NCI-H2107 (cell line): ENCODE measurements around the gene ZIC5.

ENCODE experiments used
- DNase-seq: peaks from one replicate; lab custom pipeline; 2025; lab: John Stamatoyannopoulos, UW

ZIC5 gene

GRCh38 chr13:99971576-99972189 is at the start of gene ZIC5:
ZIC5 (minus strand) TSS chr13:99971767; CDS start chr13:99971603, 164 bp downstream.
- DNase-seq: peak; percentile 78

GRCh38 chr13:100019780-100020356 is 48.3 kb upstream of the ZIC5 start:
- no peak for DNase-seq

- DNase-seq: no peak
These were observed 43.1 kb upstream of the ZIC5 start for GRCh38 chr13:100014621-100015020.

- no peak for DNase-seq
These were observed 26.7 kb upstream of the ZIC5 start for GRCh38 chr13:99998261-99998660.

DNA sequence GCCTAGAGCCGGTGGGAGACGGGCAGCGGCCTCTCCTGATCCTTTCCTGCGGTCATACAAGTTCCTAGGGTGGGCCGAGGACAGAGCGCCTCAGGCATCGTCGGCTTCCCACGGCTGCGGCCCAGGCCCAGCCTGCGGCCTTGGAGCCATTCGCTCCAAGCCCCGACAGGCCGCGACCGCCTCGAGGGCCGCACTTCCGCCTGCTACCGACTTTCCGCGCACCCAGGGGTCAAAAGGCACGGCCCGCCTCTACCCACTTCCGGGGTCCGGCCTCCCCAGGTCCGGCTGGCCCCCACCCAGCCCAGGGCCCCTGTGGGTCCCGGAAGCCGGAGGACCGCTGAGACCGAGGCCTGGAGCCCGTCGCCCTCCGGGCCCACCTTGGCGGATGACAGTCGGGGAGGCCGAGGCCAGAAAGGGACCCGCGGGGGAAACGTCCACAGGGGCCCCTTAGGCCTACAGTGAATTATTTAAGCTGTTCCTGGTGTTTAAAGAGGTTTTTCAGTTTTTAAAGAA is 26.2 kb upstream of the ZIC5 start:
- DNase-seq: no peak

GRCh38 chr13:99996381-99996973 is 24.9 kb upstream of the ZIC5 start:
- no peak for DNase-seq

- DNase-seq: no peak
These were observed 24.2 kb upstream of the ZIC5 start for GRCh38 chr13:99995589-99996380.

DNA sequence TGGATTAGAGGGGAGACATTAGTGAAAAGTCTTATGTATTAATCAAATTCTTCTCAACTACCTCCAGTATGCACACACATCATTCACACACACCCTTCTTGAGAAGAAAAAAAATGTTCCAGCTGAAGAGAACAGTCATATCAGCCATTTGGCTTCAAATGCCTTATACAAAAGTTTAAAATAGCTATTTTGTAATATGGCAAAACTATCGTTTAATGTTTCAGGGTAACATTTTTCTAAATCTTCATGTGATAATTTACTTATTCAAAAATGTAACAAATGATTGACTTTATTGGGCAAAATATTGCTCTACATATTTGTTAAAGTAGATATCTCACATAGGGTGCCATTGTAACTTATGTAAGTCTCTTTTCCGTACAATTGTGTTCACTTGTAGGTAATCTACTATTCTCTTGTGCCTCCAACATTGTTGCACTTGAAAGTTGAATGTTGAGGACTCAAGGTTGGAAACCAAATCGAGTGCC is 23.6 kb upstream of the ZIC5 start:
- DNase-seq: no peak

DNA sequence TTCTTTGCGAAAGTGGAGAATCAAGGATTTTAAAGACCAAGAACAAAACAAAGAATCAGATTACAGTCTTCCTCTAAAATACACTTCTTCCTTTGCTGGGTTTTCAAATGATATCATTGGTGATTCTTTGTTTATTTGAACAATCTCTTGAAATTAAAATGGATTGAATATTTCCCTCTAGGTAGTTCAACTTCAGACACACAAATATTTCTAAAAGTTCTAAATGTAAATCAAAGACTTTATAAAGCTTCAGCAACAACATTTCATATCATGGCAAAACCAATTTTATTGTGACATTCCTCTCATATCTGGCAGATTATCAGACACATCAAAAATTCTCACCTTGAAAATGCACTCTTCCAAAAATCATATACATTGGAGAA is 23.1 kb upstream of the ZIC5 start:
- no peak for DNase-seq

GRCh38 chr13:99993660-99994637 is 22.4 kb upstream of the ZIC5 start:
- no peak for DNase-seq

DNA sequence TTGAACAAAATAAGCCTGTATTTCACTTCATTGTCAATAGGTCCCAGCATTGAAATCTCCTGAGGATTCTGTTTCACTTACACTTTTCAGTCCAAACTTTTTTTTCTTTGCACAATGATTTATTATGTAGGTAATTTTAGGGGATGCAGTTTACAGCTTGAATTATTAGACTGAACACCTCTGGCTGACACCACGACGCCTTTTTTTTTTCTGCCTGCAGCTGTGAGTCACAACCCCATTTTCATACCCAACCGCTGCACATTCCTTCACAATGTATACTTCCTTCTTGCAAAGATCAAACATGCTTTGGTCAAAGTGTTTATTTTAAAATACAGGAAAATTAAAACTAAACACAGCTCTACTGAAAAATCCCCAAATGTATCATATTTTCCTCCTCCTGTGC is 21.4 kb upstream of the ZIC5 start:
- DNase-seq: no peak

- DNase-seq: no peak
These were observed 20.5 kb upstream of the ZIC5 start for GRCh38 chr13:99991828-99992775.

DNA sequence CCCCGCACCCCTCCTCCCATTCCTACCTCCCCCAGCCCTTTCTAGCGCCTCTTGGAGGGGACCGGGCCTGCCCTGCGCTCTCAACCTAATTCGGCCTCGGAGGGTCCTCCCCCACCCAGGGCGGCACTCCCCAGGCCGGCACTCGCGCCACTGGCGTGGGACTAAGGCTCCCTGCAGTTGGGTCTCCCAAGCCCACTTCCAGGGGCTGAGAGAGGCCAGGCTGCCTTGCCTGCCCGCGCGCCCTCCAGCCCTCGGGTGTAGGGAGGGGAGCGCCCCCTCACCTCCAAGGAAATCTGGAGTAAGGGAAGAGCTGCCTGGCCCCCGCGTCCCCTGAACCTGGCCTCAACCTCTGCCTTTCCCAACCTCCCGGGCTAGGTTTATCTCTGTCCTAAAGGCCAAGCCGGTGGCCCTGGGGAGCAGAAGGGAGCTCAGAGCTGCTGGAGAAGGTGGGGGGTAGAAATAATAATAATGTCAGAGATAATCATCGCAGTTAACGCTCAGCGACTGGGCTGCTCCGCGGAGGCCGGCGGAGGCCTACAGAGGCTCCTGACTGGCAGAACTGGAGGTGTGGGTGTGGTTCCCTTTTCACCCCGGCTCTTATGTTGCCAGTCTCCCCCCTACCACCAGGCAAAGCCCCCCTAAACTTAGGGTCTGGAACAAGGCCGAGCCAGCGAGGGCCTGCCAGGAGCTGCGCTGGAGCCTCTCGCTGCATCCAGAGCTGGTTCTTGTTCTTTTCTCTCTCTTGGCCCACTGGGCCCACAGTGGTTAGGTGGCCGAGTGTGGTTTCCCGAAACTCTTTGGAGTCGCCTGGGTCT is 19.7 kb upstream of the ZIC5 start:
- no peak for DNase-seq

DNA sequence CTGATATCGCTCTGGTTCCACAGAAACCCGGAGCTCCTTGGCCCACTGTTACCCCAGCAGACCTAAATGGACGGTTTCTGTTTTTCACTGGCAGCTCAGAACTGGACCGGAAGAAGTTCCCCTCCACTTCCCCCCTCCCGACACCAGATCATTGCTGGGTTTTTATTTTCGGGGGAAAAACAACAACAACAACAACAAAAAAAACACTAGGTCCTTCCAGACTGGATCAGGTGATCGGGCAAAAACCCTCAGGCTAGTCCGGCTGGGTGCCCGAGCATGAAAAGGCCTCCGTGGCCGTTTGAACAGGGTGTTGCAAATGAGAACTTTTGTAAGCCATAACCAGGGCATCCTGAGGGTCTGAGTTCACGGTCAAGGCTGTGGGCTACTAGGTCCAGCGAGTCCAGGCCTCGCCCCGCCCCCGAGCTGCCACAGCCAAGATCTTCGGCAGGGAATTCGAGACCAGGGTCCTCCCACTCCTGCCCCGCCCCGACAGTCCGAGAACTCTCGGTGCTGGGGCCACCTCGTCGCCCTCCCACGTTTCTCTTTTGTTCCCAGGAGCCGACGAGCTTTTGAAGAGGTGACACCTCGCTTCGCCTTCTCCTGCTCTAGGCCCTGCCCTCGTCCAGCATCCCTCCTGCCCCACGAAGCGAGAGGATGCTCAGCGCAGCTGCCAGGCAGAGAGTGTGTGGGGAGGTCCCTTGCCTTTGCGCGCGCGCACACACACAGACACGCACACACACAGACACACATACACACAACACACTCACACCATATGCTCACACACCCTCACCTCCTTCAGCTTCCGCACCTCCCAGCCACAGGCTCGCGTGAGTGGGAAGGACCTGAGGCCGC is 18.8 kb upstream of the ZIC5 start:
- DNase-seq: no peak

DNA sequence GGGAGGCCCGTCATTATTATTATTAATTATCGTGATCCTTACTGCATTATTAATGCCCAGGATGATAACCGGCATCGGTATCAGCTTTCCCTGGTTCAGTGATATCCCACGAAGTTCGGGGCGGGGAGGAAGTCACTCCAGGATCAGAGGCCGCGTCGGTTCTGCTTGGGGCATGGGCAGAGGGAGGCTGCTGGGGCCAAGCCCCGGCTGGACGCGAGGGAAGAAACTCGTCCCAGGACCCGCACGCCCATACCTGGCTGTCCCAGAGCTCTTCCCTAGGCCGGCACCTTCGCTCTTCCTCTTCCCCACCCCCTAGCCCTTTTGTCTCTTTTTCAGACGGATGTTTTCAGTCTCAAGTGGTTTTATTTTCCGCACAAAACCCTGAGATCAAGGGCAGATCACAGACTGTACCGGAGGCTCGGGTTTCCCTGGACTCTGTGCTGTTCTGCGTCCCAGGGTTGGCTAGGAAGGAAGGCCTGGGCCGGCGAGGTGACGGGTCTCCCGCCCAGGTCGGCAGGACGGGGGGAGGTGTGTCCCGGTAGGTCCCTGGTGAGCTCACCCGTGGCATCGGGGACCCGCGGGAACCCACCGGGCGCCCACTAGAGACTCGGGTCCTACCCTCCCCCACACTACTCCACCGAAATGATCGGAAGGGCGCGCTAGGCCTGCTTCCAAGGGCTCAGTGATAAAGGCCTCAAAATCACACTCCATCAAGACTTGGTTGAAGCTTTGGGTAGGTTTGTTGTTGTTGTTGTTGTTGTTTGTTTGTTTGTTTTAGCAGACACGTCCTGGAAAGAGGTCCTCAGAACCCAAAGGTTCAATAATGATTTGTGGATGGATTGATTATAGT is 17.9 kb upstream of the ZIC5 start:
- DNase-seq: no peak

DNA sequence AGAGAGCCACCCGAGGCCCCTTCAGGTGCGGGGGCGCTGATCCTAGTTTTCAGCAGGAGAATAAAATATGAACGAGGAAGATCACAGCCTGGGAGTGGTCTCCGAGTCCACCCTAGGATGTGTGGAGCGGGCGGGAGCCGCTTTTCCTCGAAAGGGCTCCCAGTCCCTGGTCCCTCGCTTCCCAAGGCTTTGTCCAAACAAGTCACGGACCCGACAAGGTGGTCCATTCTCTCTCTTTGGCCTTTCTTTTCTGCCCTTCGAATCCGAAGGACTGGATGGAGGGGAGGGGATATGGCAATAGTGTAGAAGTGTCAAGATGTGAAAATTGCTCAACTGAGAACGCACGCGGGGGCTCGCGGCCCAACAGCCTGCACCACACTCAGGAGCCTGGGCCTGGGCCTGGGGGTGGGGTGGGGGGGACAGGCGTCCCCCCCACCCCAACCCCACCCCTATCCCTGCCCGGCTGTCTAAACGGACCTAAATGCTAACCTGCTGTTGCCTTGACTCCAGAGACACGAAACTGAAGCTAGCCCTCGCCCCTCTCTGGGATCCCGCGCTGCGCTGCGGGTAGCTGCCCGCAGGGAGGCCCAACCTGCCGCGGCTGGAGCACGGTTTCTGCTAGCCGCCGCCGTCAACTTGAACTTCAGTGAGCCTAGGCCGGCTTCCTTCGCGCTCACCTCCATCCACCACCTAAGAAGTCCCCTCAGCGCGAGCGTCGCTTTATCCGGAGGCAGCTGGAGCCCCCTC is 17.1 kb upstream of the ZIC5 start:
- peak; percentile 42 for DNase-seq
